ENCODE data around the gene FAM168A.

Gene FAM168A

GRCh38 chr11:73525611-73526010 is 72.3 kb downstream of the FAM168A start:
- no peak for DNase-seq
- Histone ChIP-seq H3K36me3 (ENCODE audit: control insufficient read depth, insufficient read depth, low read length) (no peaks in the 10 kb centered on the region), H3K9me3 (ENCODE audit: control insufficient read depth, low read length) (no peaks in the 10 kb centered on the region), H3K27me3 (replicated peaks; ENCODE audit: control insufficient read depth, insufficient read depth, low read length, poor library complexity, severe bottlenecking) (no peaks in the 10 kb centered on the region), H3K4me1 (ENCODE audit: control insufficient read depth, insufficient read depth, low read length, poor library complexity, severe bottlenecking) (no peaks in the 10 kb centered on the region), H3K27ac (ENCODE audit: insufficient read depth, low read length, poor library complexity, severe bottlenecking) (no peak overlapping the region), H3K4me3 (ENCODE audit: insufficient read depth, low read depth, low read length, poor library complexity, severe bottlenecking) (no peak overlapping the region)

DNA sequence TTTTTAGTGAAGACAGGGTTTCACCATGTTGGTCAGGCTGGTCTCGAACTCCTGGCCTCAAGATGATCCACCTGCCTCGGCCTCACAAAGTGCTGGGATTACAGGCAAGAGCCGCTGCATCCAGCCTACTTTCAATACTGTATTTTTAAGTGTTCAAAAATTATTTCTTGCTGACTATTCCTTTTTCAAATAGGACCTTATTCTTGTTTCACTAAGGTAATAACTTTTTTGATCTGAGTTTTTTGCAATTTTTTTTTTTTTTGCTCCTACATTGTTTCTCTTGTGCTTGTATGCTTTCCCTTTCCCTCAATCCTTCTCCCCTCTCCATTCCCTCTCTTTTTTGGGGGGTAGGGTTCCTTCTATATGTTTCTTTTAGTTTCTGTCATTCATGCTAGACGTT is 73.1 kb downstream of the FAM168A start:
- no peaks in the 10 kb centered on the region for H3K36me3 ChIP-seq (ENCODE audit: control insufficient read depth, insufficient read depth, low read length)
- no peak for DNase-seq
- H3K27ac ChIP-seq (ENCODE audit: insufficient read depth, low read length, poor library complexity, severe bottlenecking): no peak overlapping the region

GRCh38 chr11:73521621-73522020 is 76.3 kb downstream of the FAM168A start:
- H3K36me3 ChIP-seq (ENCODE audit: control insufficient read depth, insufficient read depth, low read length): no peaks in the 10 kb centered on the region
- no peak overlapping the region for H3K27ac ChIP-seq (ENCODE audit: insufficient read depth, low read length, poor library complexity, severe bottlenecking)
- DNase-seq: no peak
- H3K4me1 ChIP-seq (ENCODE audit: control insufficient read depth, insufficient read depth, low read length, poor library complexity, severe bottlenecking): no peaks in the 10 kb centered on the region
- H3K27me3 ChIP-seq (replicated peaks; ENCODE audit: control insufficient read depth, insufficient read depth, low read length, poor library complexity, severe bottlenecking): no peaks in the 10 kb centered on the region
- H3K4me3 ChIP-seq (ENCODE audit: insufficient read depth, low read depth, low read length, poor library complexity, severe bottlenecking): no peak overlapping the region
- no peaks in the 10 kb centered on the region for H3K9me3 ChIP-seq (ENCODE audit: control insufficient read depth, low read length)

More for the DNA sequence above, 73.1 kb downstream of the FAM168A start:
- Histone ChIP-seq H3K27me3 (replicated peaks; ENCODE audit: control insufficient read depth, insufficient read depth, low read length, poor library complexity, severe bottlenecking) (no peaks in the 10 kb centered on the region), H3K4me3 (ENCODE audit: insufficient read depth, low read depth, low read length, poor library complexity, severe bottlenecking) (no peak overlapping the region), H3K4me1 (ENCODE audit: control insufficient read depth, insufficient read depth, low read length, poor library complexity, severe bottlenecking) (no peaks in the 10 kb centered on the region), H3K9me3 (ENCODE audit: control insufficient read depth, low read length) (no peaks in the 10 kb centered on the region)

- no peaks in the 10 kb centered on the region for H3K27me3 ChIP-seq (replicated peaks; ENCODE audit: control insufficient read depth, insufficient read depth, low read length, poor library complexity, severe bottlenecking)
- no peaks in the 10 kb centered on the region for H3K4me1 ChIP-seq (ENCODE audit: control insufficient read depth, insufficient read depth, low read length, poor library complexity, severe bottlenecking)
- H3K4me3 ChIP-seq (ENCODE audit: insufficient read depth, low read depth, low read length, poor library complexity, severe bottlenecking): no peak overlapping the region
- DNase-seq: no peak
- no peaks in the 10 kb centered on the region for H3K36me3 ChIP-seq (ENCODE audit: control insufficient read depth, insufficient read depth, low read length)
- H3K9me3 ChIP-seq (ENCODE audit: control insufficient read depth, low read length): no peaks in the 10 kb centered on the region
- no peak overlapping the region for H3K27ac ChIP-seq (ENCODE audit: insufficient read depth, low read length, poor library complexity, severe bottlenecking)
Observed at GRCh38 chr11:73520353-73521061, 77.4 kb downstream of the FAM168A start.

DNA sequence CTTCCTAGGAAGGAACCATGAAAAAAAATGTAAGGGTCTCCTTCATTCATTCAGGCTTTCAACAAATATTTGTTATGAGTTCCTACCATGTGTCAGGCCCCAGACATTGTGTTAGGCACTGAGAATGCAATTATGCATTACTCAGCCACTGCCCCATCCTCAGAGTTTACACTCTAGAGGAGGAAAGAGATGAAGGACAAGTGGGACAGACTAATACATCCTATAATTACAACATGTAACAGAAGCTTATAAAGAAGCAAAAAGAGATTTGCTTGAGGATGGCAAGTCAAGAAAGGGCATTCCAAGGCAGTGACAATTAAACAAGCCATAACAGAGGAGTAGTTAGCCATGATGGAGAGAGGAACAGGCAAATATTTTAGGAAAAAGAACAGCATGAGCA is 78.6 kb downstream of the FAM168A start:
- Histone ChIP-seq H3K4me3 (ENCODE audit: insufficient read depth, low read depth, low read length, poor library complexity, severe bottlenecking) (no peak overlapping the region), H3K27me3 (replicated peaks; ENCODE audit: control insufficient read depth, insufficient read depth, low read length, poor library complexity, severe bottlenecking) (no peaks in the 10 kb centered on the region), H3K27ac (ENCODE audit: insufficient read depth, low read length, poor library complexity, severe bottlenecking) (no peak overlapping the region), H3K9me3 (ENCODE audit: control insufficient read depth, low read length) (no peaks in the 10 kb centered on the region), H3K36me3 (ENCODE audit: control insufficient read depth, insufficient read depth, low read length) (no peaks in the 10 kb centered on the region), H3K4me1 (ENCODE audit: control insufficient read depth, insufficient read depth, low read length, poor library complexity, severe bottlenecking) (no peaks in the 10 kb centered on the region)
- DNase-seq: no peak

- no peaks in the 10 kb centered on the region for H3K27me3 ChIP-seq (replicated peaks; ENCODE audit: control insufficient read depth, insufficient read depth, low read length, poor library complexity, severe bottlenecking)
- no peak overlapping the region for H3K4me3 ChIP-seq (ENCODE audit: insufficient read depth, low read depth, low read length, poor library complexity, severe bottlenecking)
- no peak overlapping the region for H3K27ac ChIP-seq (ENCODE audit: insufficient read depth, low read length, poor library complexity, severe bottlenecking)
- H3K9me3 ChIP-seq (ENCODE audit: control insufficient read depth, low read length): no peaks in the 10 kb centered on the region
- no peaks in the 10 kb centered on the region for H3K36me3 ChIP-seq (ENCODE audit: control insufficient read depth, insufficient read depth, low read length)
- no peak for DNase-seq
- no peaks in the 10 kb centered on the region for H3K4me1 ChIP-seq (ENCODE audit: control insufficient read depth, insufficient read depth, low read length, poor library complexity, severe bottlenecking)
Observed at GRCh38 chr11:73518195-73518594, 79.7 kb downstream of the FAM168A start.

GRCh38 chr11:73516080-73516479 is 81.8 kb downstream of the FAM168A start:
- DNase-seq: no peak
- no peak overlapping the region for H3K27ac ChIP-seq (ENCODE audit: insufficient read depth, low read length, poor library complexity, severe bottlenecking)
- H3K9me3 ChIP-seq (ENCODE audit: control insufficient read depth, low read length): no peaks in the 10 kb centered on the region
- no peaks in the 10 kb centered on the region for H3K27me3 ChIP-seq (replicated peaks; ENCODE audit: control insufficient read depth, insufficient read depth, low read length, poor library complexity, severe bottlenecking)
- H3K36me3 ChIP-seq (ENCODE audit: control insufficient read depth, insufficient read depth, low read length): no peaks in the 10 kb centered on the region
- H3K4me1 ChIP-seq (ENCODE audit: control insufficient read depth, insufficient read depth, low read length, poor library complexity, severe bottlenecking): no peaks in the 10 kb centered on the region
- no peak overlapping the region for H3K4me3 ChIP-seq (ENCODE audit: insufficient read depth, low read depth, low read length, poor library complexity, severe bottlenecking)

- no peak overlapping the region for H3K27ac ChIP-seq (ENCODE audit: insufficient read depth, low read length, poor library complexity, severe bottlenecking)
- no peak overlapping the region for H3K4me3 ChIP-seq (ENCODE audit: insufficient read depth, low read depth, low read length, poor library complexity, severe bottlenecking)
- no peaks in the 10 kb centered on the region for H3K36me3 ChIP-seq (ENCODE audit: control insufficient read depth, insufficient read depth, low read length)
Observed at GRCh38 chr11:73513707-73514106, 84.2 kb downstream of the FAM168A start.

DNA sequence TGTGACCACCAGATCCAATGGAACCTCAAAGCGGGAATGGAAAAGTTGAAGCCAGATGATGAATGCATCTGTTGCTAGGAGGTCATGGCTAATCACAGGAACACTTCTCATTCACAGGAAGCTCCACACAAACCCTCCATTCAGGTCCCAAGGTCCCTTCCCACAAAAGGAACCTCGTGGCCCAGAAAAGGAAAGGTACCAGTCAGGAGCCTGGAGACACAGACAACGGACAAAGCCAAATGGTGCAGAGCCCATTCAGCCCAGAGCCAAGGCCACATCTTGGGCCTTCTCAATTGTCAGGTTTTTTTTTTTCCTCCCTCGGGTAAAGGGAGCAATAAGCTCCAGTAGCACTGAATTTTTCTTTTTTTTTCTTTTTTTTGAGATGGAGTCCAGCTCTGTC is 87.0 kb downstream of the FAM168A start:
- Histone ChIP-seq H3K27me3 (replicated peaks; ENCODE audit: control insufficient read depth, insufficient read depth, low read length, poor library complexity, severe bottlenecking) (no peaks in the 10 kb centered on the region), H3K9me3 (ENCODE audit: control insufficient read depth, low read length) (no peaks in the 10 kb centered on the region), H3K4me1 (ENCODE audit: control insufficient read depth, insufficient read depth, low read length, poor library complexity, severe bottlenecking) (no peaks in the 10 kb centered on the region), H3K4me3 (ENCODE audit: insufficient read depth, low read depth, low read length, poor library complexity, severe bottlenecking) (no peak overlapping the region), H3K27ac (ENCODE audit: insufficient read depth, low read length, poor library complexity, severe bottlenecking) (no peak overlapping the region), H3K36me3 (ENCODE audit: control insufficient read depth, insufficient read depth, low read length) (no peaks in the 10 kb centered on the region)
- DNase-seq: no peak

More at GRCh38 chr11:73513707-73514106, 84.2 kb downstream of the FAM168A start:
- no peaks in the 10 kb centered on the region for H3K9me3 ChIP-seq (ENCODE audit: control insufficient read depth, low read length)
- H3K27me3 ChIP-seq (replicated peaks; ENCODE audit: control insufficient read depth, insufficient read depth, low read length, poor library complexity, severe bottlenecking): no peaks in the 10 kb centered on the region
- DNase-seq: no peak
- no peaks in the 10 kb centered on the region for H3K4me1 ChIP-seq (ENCODE audit: control insufficient read depth, insufficient read depth, low read length, poor library complexity, severe bottlenecking)

- no peak overlapping the region for H3K4me3 ChIP-seq (ENCODE audit: insufficient read depth, low read depth, low read length, poor library complexity, severe bottlenecking)
- no peaks in the 10 kb centered on the region for H3K27me3 ChIP-seq (replicated peaks; ENCODE audit: control insufficient read depth, insufficient read depth, low read length, poor library complexity, severe bottlenecking)
- no peaks in the 10 kb centered on the region for H3K9me3 ChIP-seq (ENCODE audit: control insufficient read depth, low read length)
- H3K27ac ChIP-seq (ENCODE audit: insufficient read depth, low read length, poor library complexity, severe bottlenecking): no peak overlapping the region
- DNase-seq: no peak
- no peaks in the 10 kb centered on the region for H3K4me1 ChIP-seq (ENCODE audit: control insufficient read depth, insufficient read depth, low read length, poor library complexity, severe bottlenecking)
- no peaks in the 10 kb centered on the region for H3K36me3 ChIP-seq (ENCODE audit: control insufficient read depth, insufficient read depth, low read length)
Observed at GRCh38 chr11:73510106-73510505, 87.8 kb downstream of the FAM168A start.
